GM12878 (cell line): Measurements from ENCODE around the gene SLC12A7.

Experiments
- ATF2 ChIP-seq: IDR thresholded peaks from 2 replicates; pipeline ENCODE4 v1.6.1; 2012; ENCODE audit warnings: low read length, inconsistent platforms
- BHLHE40 ChIP-seq, 2 experiments: fragments of 450-650 bp in 1 of 2; IDR thresholded peaks; 2 replicates each; pipeline ENCODE4 v1.6.1; 2011 to 2017; ENCODE audit warnings: low read depth in 2 of 2, borderline replicate concordance in 1 of 2, improper control_type of control experiment in 1 of 2, low read length in 1 of 2, mild to moderate bottlenecking in 1 of 2
- CEBPB ChIP-seq, 2 experiments: fragments of 150-350 bp in 1 of 2; IDR thresholded peaks; 2 replicates each; pipeline ENCODE4 v1.6.1; 2012 to 2014; ENCODE audit warnings: low read depth in 2 of 2, low read length in 2 of 2, borderline replicate concordance in 1 of 2, inconsistent platforms in 1 of 2
- CHD4 ChIP-seq: fragments of 200-600 bp; sonication (generic); IDR thresholded peaks from 2 replicates; pipeline ENCODE4 v1.6.1; 2016; ENCODE audit warnings: mild to moderate bottlenecking
- CTCF ChIP-seq, 3 experiments: IDR thresholded peaks in 2 of 3; conservative IDR thresholded peaks in 1 of 3; 2 replicates each; pipeline ENCODE4 v1.5.1; 2011; ENCODE audit warnings: low read depth in 3 of 3, low read length in 3 of 3, mild to moderate bottlenecking in 3 of 3, control low read depth in 2 of 3, moderate library complexity in 2 of 3, inconsistent platforms in 1 of 3, mixed read lengths in 1 of 3; ENCODE audit not compliant: control insufficient read depth in 2 of 3, insufficient read depth in 1 of 3; ENCODE audit errors: extremely low read depth in 1 of 3
- EZH2 ChIP-seq: IDR thresholded peaks from 2 replicates; pipeline ENCODE4 v1.6.1; 2012; ENCODE audit warnings: low read depth, mild to moderate bottlenecking, control low read depth, inconsistent platforms, low read length, borderline replicate concordance; ENCODE audit not compliant: control insufficient read depth
- HDAC6 ChIP-seq: fragments of 200-600 bp; sonication (generic); IDR thresholded peaks from one replicate; pipeline ENCODE4 v1.8.0; 2017; ENCODE audit warnings: antibody characterized with exemption; ENCODE audit not compliant: unreplicated experiment
- RB1 ChIP-seq: fragments of 450-650 bp; formaldehyde crosslinking; IDR thresholded peaks from 2 replicates; pipeline ENCODE4 v1.6.1; 2017; ENCODE audit warnings: mild to moderate bottlenecking, borderline replicate concordance
- RELA ChIP-seq: fragments of 450-650 bp; IDR thresholded peaks from 2 replicates; pipeline ENCODE4 v1.8.0; 2014; ENCODE audit warnings: borderline replicate concordance; ENCODE audit not compliant: partially characterized antibody
- TAF1 ChIP-seq: IDR thresholded peaks from 2 replicates; pipeline ENCODE4 v1.6.1; 2011; ENCODE audit warnings: mild to moderate bottlenecking, low read depth, low read length, borderline replicate concordance
- TBL1XR1 ChIP-seq: IDR thresholded peaks from 2 replicates; pipeline ENCODE4 v1.6.1; 2012; ENCODE audit warnings: low read depth, low read length, improper control_type of control experiment

- TF ChIP-seq CTCF (IDR thresholded peaks at IDR 0.05 in 2 of 3, conservative IDR thresholded peaks at IDR 0.05 in 1 of 3; ENCODE audit: control insufficient read depth in 2 of 3, extremely low read depth in 1 of 3, insufficient read depth in 1 of 3, low read depth in 3 of 3, low read length in 3 of 3): no peak
- TF ChIP-seq ATF2: no peak
- no peak for TF ChIP-seq EZH2
- no peak for TF ChIP-seq TAF1
- TF ChIP-seq CHD4: no peak
- no peak for TF ChIP-seq HDAC6
- no peak for TF ChIP-seq RELA
- no peak for TF ChIP-seq BHLHE40 (IDR thresholded peaks at IDR 0.05; ENCODE audit: borderline replicate concordance in 1 of 2, low read depth in 2 of 2, low read length in 1 of 2)
- no peak for TF ChIP-seq CEBPB (IDR thresholded peaks at IDR 0.05; ENCODE audit: borderline replicate concordance in 1 of 2, low read depth in 2 of 2, low read length in 2 of 2)
- no peak for TF ChIP-seq TBL1XR1
- TF ChIP-seq RB1: no peak
Measured at GRCh38 chr5:1131191-1131621, 19.3 kb upstream of the SLC12A7 start.
